Stomach smooth muscle (tissue), 2 donors: ENCODE results near the gene RPL15.

Experiments used
- H3K27ac ChIP-seq: one replicate; pipeline ENCODE4 v1.7.0; 2013; ENCODE audit warnings: mild to moderate bottlenecking, low read length, inconsistent platforms
- H3K27me3 ChIP-seq, 2 donors: one replicate each; pipeline ENCODE4 v1.7.0; 2013; ENCODE audit warnings: low read length in 2 of 2; ENCODE audit not compliant: insufficient read depth in 2 of 2, control insufficient read depth in 1 of 2
- H3K36me3 ChIP-seq, 2 donors: one replicate each; pipeline ENCODE4 v1.7.0; 2013; ENCODE audit warnings: low read length in 2 of 2; ENCODE audit not compliant: control insufficient read depth in 2 of 2, insufficient read depth in 2 of 2
- H3K4me1 ChIP-seq: one replicate; pipeline ENCODE4 v1.7.0; 2013; ENCODE audit warnings: low read length; ENCODE audit not compliant: control insufficient read depth, insufficient read depth
- H3K4me3 ChIP-seq, 2 donors: one replicate each; pipeline ENCODE4 v1.7.0; 2013; ENCODE audit warnings: low read length in 2 of 2
- H3K9ac ChIP-seq, 2 donors: one replicate each; pipeline ENCODE4 v1.7.0; 2013; ENCODE audit warnings: low read length in 2 of 2, mild to moderate bottlenecking in 1 of 2
- H3K9me3 ChIP-seq, 2 donors: one replicate each; pipeline ENCODE4 v1.7.0; 2013; ENCODE audit warnings: low read length in 2 of 2; ENCODE audit not compliant: control insufficient read depth in 2 of 2
- donor health status: healthy.
- donor health status: Pancreatic carcinoma.

RPL15 gene

DNA sequence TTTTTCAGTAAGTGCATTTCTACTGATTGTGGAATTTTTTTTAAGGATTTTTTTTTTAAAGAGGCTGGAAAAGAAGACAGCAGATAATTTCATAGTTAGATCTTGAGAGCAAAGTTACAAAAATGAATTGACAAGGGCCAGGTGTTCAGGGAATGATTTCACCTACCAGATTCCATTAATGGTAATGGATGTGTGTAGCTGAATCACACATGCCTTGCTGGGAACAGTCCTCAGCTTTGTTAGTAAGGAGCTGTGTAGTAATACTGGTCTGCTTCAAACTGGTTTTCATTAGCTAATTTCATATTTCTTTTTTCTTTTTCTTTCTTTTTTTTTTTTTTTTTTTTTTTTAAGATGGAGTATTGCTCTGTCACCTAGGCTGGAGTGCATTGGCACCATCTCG is 44.1 kb downstream of the RPL15 start:
- H3K9ac ChIP-seq, result no peak overlapping the region
- no peaks in the 10 kb centered on the region for H3K27me3 ChIP-seq
- no peaks in the 10 kb centered on the region for H3K9me3 ChIP-seq
- no peaks in the 10 kb centered on the region for H3K4me1 ChIP-seq
- H3K27ac ChIP-seq, result no peak overlapping the region
- no peak overlapping the region for H3K4me3 ChIP-seq
- H3K36me3 ChIP-seq, result peaks cover 21 to 27% of the 10 kb centered on the region in 2 donors

- Histone ChIP-seq H3K27ac (no peak overlapping the region), H3K27me3 (no peaks in the 10 kb centered on the region), H3K9me3 (no peaks in the 10 kb centered on the region), H3K9ac (no peak overlapping the region), H3K4me3 (no peak overlapping the region), H3K36me3 (peaks cover 21 to 27% of the 10 kb centered on the region in 2 donors), H3K4me1 (no peaks in the 10 kb centered on the region)
Observed at GRCh38 chr3:23961913-23962312, 45.0 kb downstream of the RPL15 start.

DNA sequence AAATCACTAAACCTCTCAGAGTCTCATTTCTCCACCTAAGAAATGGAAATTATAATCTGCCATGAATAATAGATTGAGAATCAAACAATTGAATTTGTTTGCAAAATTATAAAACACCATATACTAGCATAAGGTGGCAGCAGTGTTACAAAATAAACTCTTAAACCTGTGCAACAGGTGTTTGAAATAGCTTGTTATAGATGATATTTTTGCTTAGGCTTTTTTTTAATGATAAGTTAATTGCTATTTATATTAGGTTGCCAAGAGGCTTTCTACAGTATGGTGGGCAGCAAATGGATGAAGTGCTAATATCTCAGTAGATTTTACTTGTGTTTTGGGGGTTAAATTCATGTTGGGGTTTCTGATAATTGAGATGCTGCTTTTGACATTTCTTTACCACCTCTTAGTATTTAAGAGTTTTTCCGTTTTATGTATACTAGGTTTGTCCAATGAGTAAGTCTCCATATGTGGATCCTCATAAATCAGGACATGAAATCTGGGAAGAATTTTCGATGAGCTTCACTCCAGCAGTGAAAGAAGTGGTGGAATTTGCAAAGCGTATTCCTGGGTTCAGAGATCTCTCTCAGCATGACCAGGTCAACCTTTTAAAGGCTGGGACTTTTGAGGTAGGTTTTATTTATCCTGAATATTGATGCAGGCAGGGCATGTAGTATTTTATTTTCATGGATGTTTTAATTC is 47.8 kb downstream of the RPL15 start:
- Histone ChIP-seq H3K4me3 (no peak overlapping the region), H3K9ac (no peak overlapping the region), H3K27me3 (no peaks in the 10 kb centered on the region), H3K4me1 (no peaks in the 10 kb centered on the region), H3K9me3 (no peaks in the 10 kb centered on the region), H3K27ac (no peak overlapping the region), H3K36me3 (peaks cover 26 to 35% of the 10 kb centered on the region in 2 donors)

DNA sequence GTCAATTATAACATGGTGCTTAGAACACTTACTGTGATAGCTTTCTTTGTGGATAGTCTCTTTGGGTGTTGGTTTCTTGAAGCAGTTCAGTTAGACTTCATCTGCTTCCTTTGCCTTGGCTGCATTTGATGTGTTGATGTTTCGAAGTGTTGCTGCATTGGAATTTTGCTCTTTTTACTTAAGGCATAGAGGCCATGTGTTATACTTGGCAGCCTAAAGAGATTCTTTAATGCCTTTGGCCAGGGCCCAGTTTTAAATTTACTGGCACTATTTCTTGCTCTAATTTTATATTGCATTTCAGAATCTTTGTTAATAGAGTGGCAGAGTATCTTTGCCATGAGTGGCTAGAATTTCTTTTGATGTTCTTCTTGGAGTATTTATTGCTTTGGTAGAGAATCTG is 49.4 kb downstream of the RPL15 start:
- Histone ChIP-seq H3K27me3 (no peaks in the 10 kb centered on the region), H3K9me3 (no peaks in the 10 kb centered on the region), H3K4me3 (no peak overlapping the region), H3K9ac (no peak overlapping the region), H3K36me3 (peaks cover 24 to 35% of the 10 kb centered on the region in 2 donors), H3K4me1 (no peaks in the 10 kb centered on the region), H3K27ac (no peak overlapping the region)

DNA sequence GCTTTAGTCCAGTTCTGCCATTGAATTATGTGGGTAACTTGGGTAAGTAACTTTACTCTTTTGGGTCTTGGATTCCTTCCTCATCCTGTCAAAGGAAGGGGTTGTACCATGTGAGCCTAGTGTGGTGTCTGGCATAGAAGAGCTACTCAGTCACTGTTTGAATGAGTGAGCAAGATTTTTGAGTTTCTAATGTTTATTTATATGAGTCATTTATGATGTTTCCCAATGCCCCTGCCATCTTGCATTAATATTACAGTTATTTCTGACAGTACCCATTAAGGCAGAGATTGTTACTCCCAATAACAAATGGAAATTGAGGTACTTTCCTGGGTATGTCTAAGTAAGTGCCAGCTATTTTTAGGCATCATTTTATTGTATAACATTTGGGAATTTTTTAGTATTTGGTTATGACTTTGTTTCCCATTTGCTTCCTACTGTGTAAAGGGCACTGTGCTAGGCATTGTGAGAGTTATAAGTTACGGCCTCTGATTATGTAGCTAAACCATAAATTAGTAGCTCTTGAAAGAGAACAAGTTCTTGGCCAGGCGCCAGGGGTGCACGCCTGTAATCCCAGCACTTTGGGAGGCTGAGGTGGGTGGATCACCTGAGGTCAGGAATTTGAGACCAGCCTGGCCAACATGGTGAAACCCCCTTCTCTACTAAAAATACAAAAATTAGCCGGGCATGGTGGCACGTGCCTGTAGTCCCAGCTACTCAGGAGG is 51.7 kb downstream of the RPL15 start:
- Histone ChIP-seq H3K9ac (no peak overlapping the region), H3K36me3 (peaks cover 14 to 32% of the 10 kb centered on the region in 2 donors), H3K4me1 (no peaks in the 10 kb centered on the region), H3K9me3 (no peaks in the 10 kb centered on the region), H3K27me3 (no peaks in the 10 kb centered on the region), H3K27ac (no peak overlapping the region), H3K4me3 (no peak overlapping the region)

DNA sequence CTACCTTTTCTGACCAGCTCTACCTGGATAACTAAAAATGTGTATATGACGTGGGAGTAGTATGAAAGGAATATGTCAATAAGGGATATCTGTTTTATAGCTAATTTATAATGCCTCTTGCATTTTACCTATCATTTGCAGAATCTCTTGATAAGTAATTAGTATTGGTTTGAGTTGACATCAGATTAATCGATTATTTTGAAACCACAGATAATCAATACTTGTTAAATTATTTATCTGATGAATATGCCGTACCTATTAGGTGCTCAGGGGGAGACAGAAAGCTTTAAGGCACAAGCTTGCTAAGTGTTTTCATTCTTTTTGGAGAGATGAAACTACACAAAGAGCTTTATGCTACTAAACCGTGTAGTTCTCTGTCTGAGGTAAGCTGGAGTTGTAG is 52.5 kb downstream of the RPL15 start:
- Histone ChIP-seq H3K27ac (no peak overlapping the region), H3K4me3 (no peak overlapping the region), H3K36me3 (peaks cover 14 to 32% of the 10 kb centered on the region in 2 donors), H3K27me3 (no peaks in the 10 kb centered on the region), H3K9me3 (no peaks in the 10 kb centered on the region), H3K9ac (no peak overlapping the region), H3K4me1 (no peaks in the 10 kb centered on the region)
